Measurements from ENCODE around the gene KLK14. TPM values are rescaled to one million over a fixed set of nuclear protein-coding genes. Genes with fewer than 3 reads are reported as not detected.

Gene KLK14
- total and polyA plus RNA-seq, 2 experiments from 2014 or later = 0.42 TPM; not detected in 1

GRCh38 chr19:51055866-51056265 is 26.8 kb downstream of the KLK14 start:
- Histone ChIP-seq H3K4me3 (no peak overlapping the region), H3K79me2 (replicated peaks; ENCODE audit: insufficient read depth) (no peaks in the 10 kb centered on the region), H3F3A (replicated peaks; ENCODE audit: low read depth) (no peaks in the 10 kb centered on the region), H4K20me1 (replicated peaks; ENCODE audit: insufficient read depth) (no peaks in the 10 kb centered on the region), H3K9me2 (ENCODE audit: insufficient read depth) (0 out of 2 replicates have a peak, but pooled peaks cover under 1% of the 10 kb centered on the region), H3K36me3 (ENCODE audit: insufficient read depth) (no peaks in the 10 kb centered on the region), H3K4me1 (ENCODE audit: insufficient read depth) (peaks cover 4% of the 10 kb centered on the region; the same call in 1 of the 2 replicates), H2AFZ (no peak overlapping the region), H3K27ac (ENCODE audit: low read depth) (no peak overlapping the region), H3K27me3 (ENCODE audit: insufficient read depth) (no peaks in the 10 kb centered on the region), H3K4me2 (no peak overlapping the region)
- TF ChIP-seq ZNF114 (CRISPR knock-in tag; IDR thresholded peaks at IDR 0.05) (no peak), STAT1 (IDR thresholded peaks at IDR 0.05; ENCODE audit: unreplicated experiment) (no peak), CREB1 (CRISPR knock-in tag; IDR thresholded peaks at IDR 0.05; ENCODE audit: low read depth) (no peak), EZH2phosphoT487 (IDR thresholded peaks at IDR 0.05; ENCODE audit: unreplicated experiment) (no peak), EZH2 (IDR thresholded peaks at IDR 0.05; ENCODE audit: low read depth, unreplicated experiment) (no peak), ETS1 (IDR thresholded peaks at IDR 0.05) (no peak), JUNB (IDR thresholded peaks at IDR 0.05; ENCODE audit: unreplicated experiment) (no peak), NANOG (IDR thresholded peaks at IDR 0.05; ENCODE audit: borderline replicate concordance) (no peak), CTCF (conservative IDR thresholded peaks at IDR 0.05; ENCODE audit: low read depth in 2 of 2) (no peak), REST (IDR thresholded peaks at IDR 0.05; ENCODE audit: unreplicated experiment) (no peak), ZNF462 (CRISPR knock-in tag; IDR thresholded peaks at IDR 0.05) (no peak), POLR2AphosphoS5 (IDR thresholded peaks at IDR 0.05; ENCODE audit: low read depth) (no peak), ZNF331 (CRISPR knock-in tag; IDR thresholded peaks at IDR 0.05; ENCODE audit: low read depth) (no peak)
- H3K4me3 Mint-ChIP-seq = no peak overlapping the region
- ATAC-seq (no peak), DNase-seq (ENCODE audit: low spot score) (no peak)
- H3K4me1 Mint-ChIP-seq = peaks cover 13% of the 10 kb centered on the region
- H3K9me3 Mint-ChIP-seq = peaks cover 2% of the 10 kb centered on the region; the same call in 2 of the 3 replicates
- peaks cover 4% of the 10 kb centered on the region for H3K27me3 Mint-ChIP-seq (ENCODE audit: insufficient read depth, low read depth, poor library complexity)
- no peaks in the 10 kb centered on the region for H3K36me3 Mint-ChIP-seq (ENCODE audit: low read depth)
- no peak overlapping the region for H3K27ac Mint-ChIP-seq
